Stimulated activated CD8-positive, alpha-beta memory T cell treated with anti-CD3 and anti-CD28 coated beads, Interleukin-15, amount 100 ng/mL, for 1 hour (primary cell): ENCODE results near the gene PRPF8.
"Not testable (repeated sequence)": the region's sequence is repeated elsewhere in the genome, so short reads cannot be mapped to it uniquely, and the experiment has no call there.

ENCODE experiments used
- DNase-seq: peaks from one replicate; pipeline ENCODE4 v3.0.0-alpha.2; 2020; ENCODE audit warnings: low read depth

PRPF8 gene

GRCh38 chr17:1716076-1716911 lies 31.6 kb upstream of the PRPF8 start:
- peak; percentile 98 for DNase-seq

- DNase-seq = no peak
These were observed 31.1 kb upstream of the PRPF8 start for GRCh38 chr17:1715803-1716075.

DNA sequence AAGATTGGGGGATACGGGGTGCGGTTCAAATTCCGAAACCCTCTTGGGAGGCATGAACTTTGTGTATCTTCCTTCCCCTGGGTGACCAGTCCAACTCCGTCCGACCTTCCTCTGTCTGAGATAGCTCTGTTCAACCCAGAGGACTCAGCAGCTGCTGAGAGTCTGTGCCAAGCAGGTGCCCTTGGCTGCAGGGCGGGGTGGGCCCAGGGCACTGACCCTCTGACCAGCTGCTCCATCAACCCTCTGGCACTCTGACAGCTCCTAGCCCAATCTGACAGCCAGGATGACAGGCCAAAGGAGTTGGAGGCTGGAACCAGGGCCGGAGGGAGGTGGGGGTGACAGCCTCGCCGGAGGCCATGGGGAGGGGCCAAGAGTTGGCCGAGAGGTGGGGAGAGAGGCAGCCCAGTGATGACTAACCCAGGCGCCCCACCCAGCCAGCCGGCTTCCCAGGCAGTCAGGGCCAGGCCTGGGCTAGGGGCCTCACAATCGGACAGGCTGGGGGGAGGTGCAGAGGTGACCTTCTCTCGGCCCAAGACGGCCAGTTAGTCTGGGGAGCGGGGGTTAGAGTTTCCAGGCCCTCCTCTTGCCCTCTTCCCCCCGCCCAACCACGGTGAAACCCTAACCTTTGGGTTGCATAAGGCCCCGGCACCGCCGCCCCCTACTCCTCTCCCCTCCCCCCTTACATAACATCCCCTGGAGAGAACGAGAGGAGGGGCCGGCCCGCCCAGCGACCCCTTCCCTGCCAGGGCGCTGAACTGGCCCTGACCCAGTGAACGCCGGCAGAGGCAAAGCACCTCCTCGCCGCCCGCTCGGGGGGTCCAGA lies 30.5 kb upstream of the PRPF8 start:
- no peak for DNase-seq

- DNase-seq = no peak
These were observed 29.8 kb upstream of the PRPF8 start for GRCh38 chr17:1714427-1714979.

DNA sequence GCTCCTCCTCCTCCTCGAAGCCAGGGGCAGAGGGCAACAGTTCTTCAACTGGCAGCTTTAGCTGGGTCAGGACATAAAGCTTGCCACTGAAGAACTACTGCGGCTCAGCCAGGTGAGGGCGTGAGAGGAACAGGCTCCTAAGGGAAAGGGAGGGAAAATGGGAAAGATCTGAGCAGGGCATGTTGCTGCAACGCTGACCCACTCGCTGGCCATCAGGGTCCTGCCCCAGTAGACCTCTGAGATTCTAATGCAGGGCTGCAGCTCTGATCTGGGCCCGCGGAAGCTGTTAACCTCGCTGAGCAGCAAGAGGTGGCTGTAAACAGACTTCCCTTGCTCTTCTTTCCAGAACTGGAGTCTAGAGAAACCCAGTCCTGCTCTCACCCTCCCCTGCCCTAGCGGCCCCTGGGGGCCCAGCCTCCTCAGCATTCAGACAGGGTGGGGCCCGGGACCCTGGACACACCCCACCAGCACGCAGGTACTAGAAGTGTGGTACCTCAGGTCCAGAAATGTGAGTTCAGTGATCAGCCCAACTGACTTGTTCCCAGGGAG lies 29.3 kb upstream of the PRPF8 start:
- no peak for DNase-seq

DNA sequence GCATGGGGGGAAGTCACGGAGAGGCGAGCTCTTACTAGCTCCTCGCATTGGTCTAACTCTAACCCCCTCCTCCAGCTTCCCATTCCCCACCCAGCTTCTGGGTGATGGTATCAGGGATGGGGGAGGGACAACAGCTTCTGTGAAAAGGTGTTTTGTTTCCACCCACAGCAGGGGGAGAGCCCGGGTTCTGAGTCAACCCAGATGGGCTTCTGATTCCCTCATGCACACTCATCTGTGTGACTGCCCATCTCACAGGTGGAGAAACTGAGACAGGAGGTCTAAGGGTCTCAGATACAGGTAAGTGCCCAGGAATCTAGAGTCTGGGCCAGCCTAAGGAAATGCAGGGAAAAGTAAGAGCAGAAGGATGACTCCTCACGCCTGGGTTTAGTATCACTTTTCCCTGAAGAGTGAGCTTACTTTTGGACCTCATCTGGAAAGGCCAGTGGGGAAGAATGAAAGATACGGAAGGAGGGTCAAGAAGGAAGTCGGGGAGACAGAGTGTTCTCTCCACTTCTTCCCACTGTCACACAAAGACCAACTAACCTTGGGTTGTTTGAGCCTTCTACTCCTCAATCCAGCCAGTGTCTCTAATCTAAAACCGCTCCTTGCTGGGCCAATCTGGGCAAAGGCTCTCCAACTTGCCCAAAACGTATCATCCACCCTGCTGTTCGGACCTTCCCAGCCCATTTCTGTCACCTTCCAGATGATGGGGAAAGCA lies 28.7 kb upstream of the PRPF8 start:
- no peak for DNase-seq

- no peak for DNase-seq
These were observed 27.6 kb upstream of the PRPF8 start for GRCh38 chr17:1712271-1712670.

DNA sequence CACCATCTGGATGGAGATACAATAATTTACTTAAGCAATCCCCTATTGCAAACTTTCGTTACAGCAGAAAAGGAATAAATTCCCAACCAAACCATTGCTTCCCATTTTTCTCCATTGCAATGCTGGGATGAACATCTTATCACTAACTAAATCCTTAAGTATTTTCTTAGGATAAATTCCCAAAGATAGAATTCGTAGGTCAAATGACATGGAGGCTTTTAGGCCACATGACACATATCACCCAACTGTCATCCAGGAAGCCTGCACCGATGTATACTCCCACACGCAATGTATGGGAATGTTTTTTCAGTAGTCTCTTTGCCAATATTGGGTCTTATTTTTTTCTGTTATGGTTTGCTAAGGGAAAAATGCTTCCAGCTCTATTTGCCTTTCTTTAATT lies 27.1 kb upstream of the PRPF8 start:
- DNase-seq = no peak

DNA sequence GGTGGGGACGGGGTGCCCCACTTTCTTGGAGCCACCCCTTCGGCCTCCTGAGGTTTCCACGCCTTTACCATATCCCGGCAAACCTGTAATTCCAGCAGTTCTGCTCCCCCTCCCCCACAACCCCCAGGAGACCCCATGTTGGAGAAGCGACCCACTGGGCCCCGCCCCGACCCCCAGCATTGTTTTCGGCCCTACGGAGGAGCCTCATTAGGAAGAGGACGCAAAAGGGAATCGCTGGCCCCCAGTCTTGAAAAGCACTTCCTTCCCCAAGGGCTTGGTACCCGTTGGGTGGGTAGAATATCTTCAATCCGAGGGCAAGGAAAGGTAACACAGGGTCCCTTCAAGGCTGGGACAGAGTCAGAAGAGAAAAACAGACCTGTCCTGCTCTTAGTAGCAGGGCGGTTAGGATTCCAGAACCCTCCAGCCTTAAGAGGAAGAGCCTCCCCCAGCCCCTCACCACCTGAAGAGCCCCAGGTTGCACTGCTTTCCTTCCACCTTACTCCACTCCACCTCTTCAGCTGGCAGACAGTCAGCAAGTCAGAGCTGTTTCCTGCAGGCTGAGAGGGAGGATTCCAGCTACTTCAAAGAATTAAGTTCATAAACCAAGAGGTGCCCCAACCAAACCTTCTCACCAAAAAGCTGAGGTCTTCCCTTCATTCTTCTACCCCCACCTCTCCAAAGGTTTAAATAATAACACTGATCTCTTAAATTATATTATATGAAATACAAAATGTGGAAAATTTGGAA lies 26.3 kb upstream of the PRPF8 start:
- DNase-seq = no peak

GRCh38 chr17:1709971-1710806 lies 25.5 kb upstream of the PRPF8 start, which contains the start of gene TLCD2:
Gene TLCD2 (minus strand): TSS chr17:1710377. CDS start chr17:1710242, 135 bp downstream.
- no peak for DNase-seq

DNA sequence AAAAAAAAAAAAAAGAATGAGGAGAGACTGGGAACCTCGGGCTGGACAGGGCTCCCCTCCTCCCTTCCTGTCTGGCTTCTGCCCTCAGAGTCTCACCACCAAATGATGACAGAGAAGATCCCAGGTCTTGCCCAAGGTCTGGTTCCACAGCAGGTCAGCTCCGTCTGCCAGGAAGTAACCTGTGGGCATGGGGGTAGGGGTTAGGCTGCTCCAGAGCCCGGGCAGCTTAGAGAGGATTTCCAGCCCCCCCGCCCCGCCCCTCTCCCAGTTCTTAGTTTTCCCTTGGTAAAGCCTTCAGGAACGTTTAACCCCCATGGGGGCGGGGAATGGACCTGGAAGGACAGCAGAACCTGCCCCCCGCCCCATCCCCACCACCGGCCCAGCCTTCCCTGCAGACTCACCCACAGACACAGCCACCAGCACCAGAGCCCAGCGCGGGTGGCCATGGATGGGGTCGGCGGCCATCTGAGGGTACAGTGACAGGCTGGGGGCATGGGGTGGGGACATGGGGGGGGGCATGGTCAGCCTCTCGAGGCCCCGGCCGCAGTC lies 24.8 kb upstream of the PRPF8 start:
- no peak for DNase-seq

DNA sequence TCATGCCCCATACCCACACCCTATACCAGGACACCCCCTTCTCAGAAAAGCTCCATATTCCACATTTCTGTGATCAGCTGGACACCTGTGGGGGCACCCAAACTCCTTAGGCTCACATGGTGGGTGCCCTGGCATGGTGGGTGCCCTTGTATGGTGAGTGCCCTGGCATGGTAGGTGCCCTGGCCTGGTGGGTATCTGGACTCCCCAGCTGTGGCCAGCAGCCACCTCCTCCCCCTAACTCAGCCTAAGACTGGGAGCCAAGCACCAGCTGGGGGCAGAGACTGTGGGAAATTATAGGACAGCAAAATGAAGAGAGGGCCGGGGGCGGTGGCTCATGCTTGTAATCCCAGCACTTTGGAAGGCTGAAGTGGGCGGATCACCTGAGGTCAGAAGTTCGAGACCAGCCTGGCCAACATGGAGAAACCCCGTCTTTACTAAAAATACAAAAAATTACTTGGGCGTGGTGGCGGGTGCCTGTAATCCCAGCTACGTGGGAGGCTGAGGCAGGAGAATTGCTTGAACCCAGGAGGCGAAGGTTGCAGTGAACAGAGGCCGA lies 24.2 kb upstream of the PRPF8 start:
- not testable (repeated sequence) for DNase-seq

DNA sequence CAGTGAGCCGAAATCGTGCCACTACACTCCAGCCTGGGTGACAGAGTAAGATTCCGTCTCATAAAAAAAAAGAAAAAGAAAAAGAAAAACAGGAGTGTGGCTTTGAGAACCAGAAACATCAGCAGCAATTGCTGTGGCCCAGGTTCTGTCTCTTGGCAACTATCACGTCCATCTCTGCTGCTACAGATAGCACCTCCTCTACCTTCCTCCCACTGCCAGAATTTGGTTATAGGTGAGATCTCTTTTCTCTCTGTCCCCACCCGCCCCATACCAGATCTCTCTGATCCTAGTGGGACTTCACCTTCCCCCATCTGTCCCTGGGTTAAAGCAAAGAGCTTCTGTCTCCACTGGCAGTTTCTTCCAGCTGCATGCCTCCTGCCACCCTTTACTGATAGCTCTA lies 22.4 kb upstream of the PRPF8 start:
- DNase-seq = no peak

GRCh38 chr17:1705004-1705403 lies 20.3 kb upstream of the PRPF8 start:
- no peak for DNase-seq

- DNase-seq = no peak
These were observed 18.4 kb upstream of the PRPF8 start for GRCh38 chr17:1703063-1703462.

- DNase-seq = not testable (repeated sequence)
These were observed 15.2 kb upstream of the PRPF8 start for GRCh38 chr17:1699891-1700290.

GRCh38 chr17:1697681-1698080 lies 13.0 kb upstream of the PRPF8 start:
- no peak for DNase-seq

GRCh38 chr17:1695365-1695764 lies 10.7 kb upstream of the PRPF8 start:
- no peak for DNase-seq

GRCh38 chr17:1693339-1693738 lies 8.7 kb upstream of the PRPF8 start:
- DNase-seq = no peak
